GM12878 (cell line): ENCODE results near the gene SLC29A1. TPM values are rescaled to one million over a fixed set of nuclear protein-coding genes. Genes with fewer than 3 reads are reported as not detected.

ENCODE experiments used
- BHLHE40 ChIP-seq, 2 experiments: fragments of 450-650 bp in 1 of 2; IDR thresholded peaks; 2 replicates each; pipeline ENCODE4 v1.6.1; 2011 to 2017; ENCODE audit warnings: low read depth in 2 of 2, borderline replicate concordance in 1 of 2, improper control_type of control experiment in 1 of 2, low read length in 1 of 2, mild to moderate bottlenecking in 1 of 2
- BMI1 ChIP-seq: fragments of 450-650 bp; IDR thresholded peaks from 2 replicates; pipeline ENCODE4 v1.6.1; 2016; ENCODE audit warnings: mild to moderate bottlenecking, moderate library complexity, borderline replicate concordance
- CHD2 ChIP-seq: IDR thresholded peaks from 2 replicates; pipeline ENCODE4 v1.6.1; 2011; ENCODE audit warnings: low read depth, low read length, improper control_type of control experiment, borderline replicate concordance
- FOXK2 ChIP-seq: fragments of 450-650 bp; IDR thresholded peaks from 2 replicates; pipeline ENCODE4 v1.6.1; 2017; ENCODE audit warnings: mild to moderate bottlenecking, moderate library complexity
- GATAD2B ChIP-seq: fragments of 450-650 bp; conservative IDR thresholded peaks from 2 replicates; pipeline ENCODE4 v1.6.1; 2017; ENCODE audit warnings: low read depth, mild to moderate bottlenecking, moderate library complexity
- HSF1 ChIP-seq: fragments of 150-350 bp; IDR thresholded peaks from 2 replicates; pipeline ENCODE4 v1.6.1; 2014; ENCODE audit warnings: mild to moderate bottlenecking, low read depth, low read length
- IKZF2 ChIP-seq, 2 experiments: fragments of 450-650 bp; IDR thresholded peaks; 2 replicates each; pipeline ENCODE4 v1.6.1; 2017; ENCODE audit warnings: mild to moderate bottlenecking in 2 of 2, moderate library complexity in 2 of 2
- IRF4 ChIP-seq: IDR thresholded peaks from 2 replicates; pipeline ENCODE4 v1.6.1; 2011; ENCODE audit warnings: low read depth, low read length
- KDM1A ChIP-seq: fragments of 200-600 bp; sonication (generic); IDR thresholded peaks from 2 replicates; pipeline ENCODE4 v1.6.1; 2016; ENCODE audit warnings: borderline replicate concordance
- KLF5 ChIP-seq: fragments of 450-650 bp; IDR thresholded peaks from 2 replicates; pipeline ENCODE4 v1.6.1; 2014; ENCODE audit warnings: mild to moderate bottlenecking; ENCODE audit not compliant: partially characterized antibody
- MTA2 ChIP-seq: fragments of 450-650 bp; IDR thresholded peaks from 2 replicates; pipeline ENCODE4 v1.6.1; 2016; ENCODE audit warnings: low read depth, mild to moderate bottlenecking, moderate library complexity
- NBN ChIP-seq: fragments of 450-650 bp; IDR thresholded peaks from 2 replicates; pipeline ENCODE4 v1.6.1; 2016
- NFYB ChIP-seq: IDR thresholded peaks from 2 replicates; pipeline ENCODE4 v1.6.1; 2011; ENCODE audit warnings: low read depth, mild to moderate bottlenecking, low read length, improper control_type of control experiment, moderate library complexity; ENCODE audit not compliant: insufficient read depth
- PKNOX1 ChIP-seq: fragments of 450-650 bp; IDR thresholded peaks from 2 replicates; pipeline ENCODE4 v1.6.1; 2016; ENCODE audit warnings: mild to moderate bottlenecking
- POLR2AphosphoS2 ChIP-seq: IDR thresholded peaks from 2 replicates; pipeline ENCODE4 v1.6.1; 2011; ENCODE audit warnings: low read depth, mild to moderate bottlenecking, low read length, improper control_type of control experiment, moderate library complexity
- POLR2AphosphoS5 ChIP-seq: IDR thresholded peaks from 2 replicates; pipeline ENCODE4 v1.6.1; 2011; ENCODE audit warnings: mild to moderate bottlenecking, low read length, inconsistent platforms
- RUNX3 ChIP-seq: IDR thresholded peaks from 2 replicates; pipeline ENCODE4 v1.6.1; 2012; ENCODE audit warnings: low read length, inconsistent platforms
- SIN3A ChIP-seq: IDR thresholded peaks from 2 replicates; pipeline ENCODE4 v1.6.1; 2012; ENCODE audit warnings: low read depth, low read length, improper control_type of control experiment
- SMARCA5 ChIP-seq: fragments of 450-650 bp; IDR thresholded peaks from 2 replicates; pipeline ENCODE4 v1.6.1; 2017; ENCODE audit warnings: mild to moderate bottlenecking
- SPI1 ChIP-seq: IDR thresholded peaks from 2 replicates; pipeline ENCODE4 v1.6.1; 2011; ENCODE audit warnings: low read depth, mild to moderate bottlenecking, low read length, moderate library complexity, borderline replicate concordance; ENCODE audit not compliant: insufficient read depth
- SREBF2 ChIP-seq: IDR thresholded peaks from 2 replicates; pipeline ENCODE4 v1.6.1; 2012; ENCODE audit warnings: mild to moderate bottlenecking, low read length
- SUPT20H ChIP-seq: IDR thresholded peaks from 2 replicates; pipeline ENCODE4 v1.6.1; 2011; ENCODE audit warnings: low read depth, mild to moderate bottlenecking, low read length, moderate library complexity, borderline replicate concordance; ENCODE audit not compliant: control insufficient read depth
- TBL1XR1 ChIP-seq: IDR thresholded peaks from 2 replicates; pipeline ENCODE4 v1.6.1; 2012; ENCODE audit warnings: low read depth, low read length, improper control_type of control experiment
- TCF3 ChIP-seq: IDR thresholded peaks from 2 replicates; pipeline ENCODE4 v1.6.1; 2012; ENCODE audit warnings: low read depth, mild to moderate bottlenecking, low read length, borderline replicate concordance; ENCODE audit not compliant: insufficient read depth
- ZBED1 ChIP-seq: IDR thresholded peaks from 2 replicates; pipeline ENCODE4 v1.6.1; 2016; ENCODE audit warnings: borderline replicate concordance
- ZBTB4 ChIP-seq: fragments of 450-650 bp; formaldehyde crosslinking; IDR thresholded peaks from 2 replicates; pipeline ENCODE4 v1.4.0; 2022; ENCODE audit warnings: mild to moderate bottlenecking, moderate library complexity
- ZNF24 ChIP-seq: fragments of 450-650 bp; IDR thresholded peaks from 2 replicates; pipeline ENCODE4 v1.6.1; 2017; ENCODE audit warnings: antibody characterized with exemption, mild to moderate bottlenecking
- polyA plus RNA-seq, 11 experiments: library from polyadenylated mRNA; depleted of rRNA in 4 of 11; unstranded in 6 of 11; stranded (reverse) in 5 of 11; fragments of >200 nt; fragmentation: Nextera tagmentation in 4 of 11; fragmentation: Illumina TruSeq in 1 of 11; extraction: Ambion mirVana in 4 of 11; extraction: Trizol in 1 of 11; gene quantifications; 1 replicate in 1 of 11; 2 replicates in 10 of 11; pipeline versions ENCODE4 v1.2.1 to v1.2.3, GENCODE V29; 2011 to 2016; ENCODE audit warnings: inconsistent platforms in 2 of 11, missing spikeins in 2 of 11, low read depth in 1 of 11
- total RNA-seq, 4 experiments: library from RNA; depleted of rRNA in 3 of 4; stranded (reverse); fragments of >200 nt in 3 of 4; fragmentation: Illumina TruSeq in 1 of 4; extraction: Trizol in 1 of 4; gene quantifications; 2 replicates each; pipeline versions ENCODE4 v1.2.1 to v1.2.3, GENCODE V29; 2013 to 2021

Gene SLC29A1
- total and polyA plus RNA-seq, 10 of the 15 experiments (the other 5 are each of a cell fraction or from before 2014, with no cell fraction given) = 10.0 to 132 (median 93.4) TPM

- peak; percentile 86 for TF ChIP-seq TCF3
- TF ChIP-seq BMI1 = no peak
- TF ChIP-seq KDM1A = no peak
- peak; percentile 81 to 94; a peak in 3 of 4 replicates for TF ChIP-seq BHLHE40 (IDR thresholded peaks at IDR 0.05; ENCODE audit: borderline replicate concordance in 1 of 2, low read depth in 2 of 2, low read length in 1 of 2)
- peak; percentile 60; the same call in 1 of the 2 replicates for TF ChIP-seq POLR2AphosphoS5
- no peak for TF ChIP-seq SMARCA5
- TF ChIP-seq CHD2 = peak; percentile 76; the same call in 1 of the 2 replicates
- TF ChIP-seq ZNF24 = 0 out of 2 replicates have a peak, but pooled peaks have one; percentile 39
- TF ChIP-seq GATAD2B = peak; percentile 87; the same call in 1 of the 2 replicates
- TF ChIP-seq SREBF2 = no peak
- no peak for TF ChIP-seq KLF5
- no peak for TF ChIP-seq SIN3A
- 0 out of 2 replicates have a peak, but pooled peaks have one; percentile 55 for TF ChIP-seq ZBED1
- TF ChIP-seq HSF1 = no peak
- TF ChIP-seq IRF4 = 0 out of 2 replicates have a peak, but pooled peaks have one; percentile 12
- no peak for TF ChIP-seq NFYB
- TF ChIP-seq PKNOX1 = no peak
- TF ChIP-seq NBN = peak; percentile 74; the same call in 1 of the 2 replicates
- no peak; the same call in 1 of the 2 replicates for TF ChIP-seq POLR2AphosphoS2
- TF ChIP-seq IKZF2 (IDR thresholded peaks at IDR 0.05) = peak; percentile 75 to 80
- TF ChIP-seq SPI1 = no peak
- TF ChIP-seq RUNX3 = no peak
- no peak for TF ChIP-seq ZBTB4 (CRISPR knock-in tag)
- no peak for TF ChIP-seq SUPT20H
- TF ChIP-seq FOXK2 = no peak
- TF ChIP-seq TBL1XR1 = no peak
- TF ChIP-seq MTA2 = no peak
Measured at GRCh38 chr6:44219053-44219814, 4.2 kb upstream of the SLC29A1 start (continued).
